Mesenchymal stem cell (in vitro differentiated cells and primary cell): ENCODE data around the gene GOLGA8B. TPM values are rescaled to one million over a fixed set of nuclear protein-coding genes. Genes with fewer than 3 reads are reported as not detected.
A peak's percentile ranks its signal among the peaks of the same experiment; 100 is the strongest.
"Not testable (repeated sequence)": the region's sequence is repeated elsewhere in the genome, so short reads cannot be mapped to it uniquely, and the experiment has no call there.

Source experiments
- DNase-seq: peaks from one replicate; pipeline ENCODE4 v3.0.0-alpha.2; 2013
- H2AFZ ChIP-seq: one replicate; pipeline ENCODE4 v1.6.1; 2013; ENCODE audit warnings: low read depth, mild to moderate bottlenecking, control low read depth, inconsistent platforms, low read length, moderate library complexity
- H2AK5ac ChIP-seq: 2 replicates; pipeline ENCODE4 v1.6.1; 2013; ENCODE audit warnings: low read length, moderate library complexity, mild to moderate bottlenecking, inconsistent platforms; ENCODE audit not compliant: severe bottlenecking
- H2BK120ac ChIP-seq: one replicate; pipeline ENCODE4 v1.6.1; 2013; ENCODE audit warnings: low read depth, mild to moderate bottlenecking, inconsistent platforms, low read length, moderate library complexity
- H2BK12ac ChIP-seq, 2 experiments: one replicate each; pipeline ENCODE4 v1.6.1; 2013; ENCODE audit warnings: inconsistent platforms in 2 of 2, low read length in 2 of 2, mild to moderate bottlenecking in 2 of 2, moderate library complexity in 2 of 2, control low read depth in 1 of 2
- H2BK15ac ChIP-seq: one replicate; pipeline ENCODE4 v1.6.1; 2013; ENCODE audit warnings: mild to moderate bottlenecking, low read depth, inconsistent platforms; ENCODE audit not compliant: poor library complexity, severe bottlenecking
- H2BK5ac ChIP-seq: 2 replicates; pipeline ENCODE4 v1.6.1; 2013; ENCODE audit warnings: low read depth, mild to moderate bottlenecking, low read length, control low read depth, inconsistent platforms; ENCODE audit not compliant: poor library complexity, severe bottlenecking
- H3K14ac ChIP-seq, 2 experiments: one replicate each; pipeline ENCODE4 v1.6.1; 2013; ENCODE audit warnings: inconsistent platforms in 2 of 2, low read length in 2 of 2, control low read depth in 1 of 2, mild to moderate bottlenecking in 1 of 2, moderate library complexity in 1 of 2
- H3K18ac ChIP-seq, 2 experiments: one replicate each; pipeline ENCODE4 v1.6.1; 2013; ENCODE audit warnings: inconsistent platforms in 2 of 2, low read length in 2 of 2, control low read depth in 1 of 2, low read depth in 1 of 2, mild to moderate bottlenecking in 1 of 2
- H3K23ac ChIP-seq, 2 experiments: one replicate each; pipeline ENCODE4 v1.6.1; 2013; ENCODE audit warnings: inconsistent platforms in 2 of 2, low read length in 2 of 2, mild to moderate bottlenecking in 2 of 2, moderate library complexity in 2 of 2, control low read depth in 1 of 2
- H3K27ac ChIP-seq: 2 replicates; pipeline ENCODE4 v1.5.1; 2013; ENCODE audit warnings: mild to moderate bottlenecking, moderate library complexity, low read length, control low read depth, inconsistent platforms; ENCODE audit not compliant: poor library complexity, severe bottlenecking
- H3K27me3 ChIP-seq, 2 experiments: 2 replicates each; pipeline versions ENCODE4 v1.6.1 to v1.7.0; 2013; ENCODE audit warnings: low read length in 2 of 2, mild to moderate bottlenecking in 2 of 2, moderate library complexity in 2 of 2, control low read depth in 1 of 2, inconsistent platforms in 1 of 2; ENCODE audit not compliant: control insufficient read depth in 1 of 2, insufficient read depth in 1 of 2
- H3K36me3 ChIP-seq, 2 experiments: 2 replicates each; pipeline versions ENCODE4 v1.6.1 to v1.7.0; 2013; ENCODE audit warnings: low read length in 2 of 2, control low read depth in 1 of 2, inconsistent platforms in 1 of 2, low read depth in 1 of 2, mild to moderate bottlenecking in 1 of 2; ENCODE audit not compliant: insufficient read depth in 2 of 2, control insufficient read depth in 1 of 2
- H3K4ac ChIP-seq, 2 experiments: one replicate each; pipeline ENCODE4 v1.6.1; 2013; ENCODE audit warnings: inconsistent platforms in 2 of 2, low read length in 2 of 2, mild to moderate bottlenecking in 2 of 2, moderate library complexity in 2 of 2, control low read depth in 1 of 2, low read depth in 1 of 2
- H3K4me1 ChIP-seq: 2 replicates; pipeline ENCODE4 v1.6.1; 2013; ENCODE audit warnings: low read depth, low read length, control low read depth; ENCODE audit not compliant: control insufficient read depth, insufficient read depth
- H3K4me2 ChIP-seq: 2 replicates; pipeline ENCODE4 v1.6.1; 2013; ENCODE audit warnings: low read length, mild to moderate bottlenecking, inconsistent platforms; ENCODE audit not compliant: poor library complexity, severe bottlenecking
- H3K4me3 ChIP-seq, 2 experiments: 2 replicates each; pipeline versions ENCODE4 v1.5.1 to v1.7.0; 2013; ENCODE audit warnings: low read length in 2 of 2, mild to moderate bottlenecking in 2 of 2, control low read depth in 1 of 2, low read depth in 1 of 2; ENCODE audit not compliant: insufficient read depth in 1 of 2
- H3K79me1 ChIP-seq: replicated peaks from 2 replicates; pipeline ENCODE4 v1.6.1; 2013; ENCODE audit warnings: mild to moderate bottlenecking, control low read depth, low read length, inconsistent platforms; ENCODE audit not compliant: poor library complexity, severe bottlenecking
- H3K9ac ChIP-seq: 2 replicates; pipeline ENCODE4 v1.7.0; 2013; ENCODE audit warnings: mild to moderate bottlenecking, low read length, moderate library complexity
- H3K9me3 ChIP-seq: 2 replicates; pipeline ENCODE4 v1.7.0; 2013; ENCODE audit warnings: mild to moderate bottlenecking, low read length; ENCODE audit not compliant: control insufficient read depth
- H4K8ac ChIP-seq: one replicate; pipeline ENCODE4 v1.6.1; 2013; ENCODE audit warnings: inconsistent platforms, mild to moderate bottlenecking, low read length, moderate library complexity
- H4K91ac ChIP-seq: one replicate; pipeline ENCODE4 v1.6.1; 2013; ENCODE audit warnings: mild to moderate bottlenecking, low read length, inconsistent platforms
- WGBS: methylation state at CpG from one replicate; pipeline ENCODE4 v1.1.7; 2013; ENCODE audit warnings: mixed read lengths; 5-methylcytosine and 5-hydroxymethylcytosine counted together
- polyA plus RNA-seq, 2 experiments: library from polyadenylated mRNA; stranded (reverse); fragments of 200-250 nt; gene quantifications; one replicate each; pipeline ENCODE4 v1.2.3, GENCODE V29; 2013

Gene GOLGA8B, protein sequence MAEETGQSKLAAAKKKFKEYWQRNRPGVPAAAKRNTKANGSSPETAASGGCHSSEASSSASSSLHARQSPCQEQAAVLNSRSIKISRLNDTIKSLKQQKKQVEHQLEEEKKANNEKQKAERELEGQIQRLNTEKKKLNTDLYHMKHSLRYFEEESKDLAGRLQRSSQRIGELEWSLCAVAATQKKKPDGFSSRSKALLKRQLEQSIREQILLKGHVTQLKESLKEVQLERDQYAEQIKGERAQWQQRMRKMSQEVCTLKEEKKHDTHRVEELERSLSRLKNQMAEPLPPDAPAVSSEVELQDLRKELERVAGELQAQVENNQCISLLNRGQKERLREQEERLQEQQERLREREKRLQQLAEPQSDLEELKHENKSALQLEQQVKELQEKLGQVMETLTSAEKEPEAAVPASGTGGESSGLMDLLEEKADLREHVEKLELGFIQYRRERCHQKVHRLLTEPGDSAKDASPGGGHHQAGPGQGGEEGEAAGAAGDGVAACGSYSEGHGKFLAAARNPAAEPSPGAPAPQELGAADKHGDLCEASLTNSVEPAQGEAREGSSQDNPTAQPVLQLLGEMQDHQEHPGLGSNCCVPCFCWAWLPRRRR
- polyA plus RNA-seq (2013, experiment 1 of 2): 11.8 TPM
- 10.6 TPM for polyA plus RNA-seq (2013, experiment 2 of 2)

DNA sequence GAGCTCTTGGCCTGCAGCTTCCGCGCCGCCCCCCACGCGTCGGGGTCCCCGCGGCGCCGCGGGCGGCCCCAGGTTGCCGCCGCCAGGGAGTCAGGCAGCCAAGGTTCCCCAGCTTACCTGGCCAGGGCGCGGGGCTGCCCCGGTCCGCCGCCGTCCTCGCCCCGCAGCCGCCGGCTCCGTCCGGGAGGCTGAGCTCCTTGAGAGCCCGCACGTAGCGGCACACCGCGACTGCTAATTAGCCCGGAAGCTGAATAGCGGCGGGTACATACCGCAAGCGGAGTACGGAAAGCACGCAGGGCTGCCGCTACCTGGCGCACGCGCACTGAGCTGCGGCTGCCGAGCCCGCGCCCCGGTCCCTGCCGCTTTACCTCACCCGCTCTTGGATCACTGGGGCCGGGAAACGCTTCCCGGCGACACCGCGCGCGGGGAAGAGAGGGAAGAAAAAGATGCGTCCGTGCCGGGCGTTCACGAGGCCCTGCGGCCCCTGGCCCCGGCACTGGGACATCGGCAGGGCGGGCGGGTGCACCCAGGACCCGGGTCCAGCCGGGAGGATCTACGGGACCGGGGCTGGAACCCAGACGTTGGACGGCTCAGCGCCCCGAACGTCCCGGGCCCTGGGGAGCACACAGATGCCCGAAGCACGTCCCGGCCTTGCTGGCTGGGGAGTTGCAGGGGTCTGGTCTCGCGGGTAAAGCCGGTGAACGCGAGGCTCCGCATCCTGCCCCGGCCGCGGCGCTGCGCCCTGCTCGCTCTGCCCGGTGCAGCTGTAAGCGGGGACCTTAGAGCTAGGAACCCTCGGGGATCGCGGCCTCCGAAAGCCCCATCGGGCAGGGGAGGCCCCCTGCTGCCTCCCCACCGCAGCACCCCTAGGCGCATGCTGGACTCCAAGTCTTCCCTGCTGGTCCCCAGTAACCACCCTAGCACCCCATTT is at the start of gene GOLGA8B:
Gene GOLGA8B, minus strand, starts transcription at position 253 of the 931 bp plus-strand sequence. CDS start 47,739 bp downstream, outside the sequence.
- Histone ChIP-seq H2BK15ac (no peak within 1 kb of the TSS), H3K4me1 (peaks cover 16% of the 10 kb centered on the region), H4K91ac (no peak within 1 kb of the TSS), H3K4me2 (peak within 1 kb of the TSS; percentile 89), H4K8ac (peak within 1 kb of the TSS; percentile 84), H3K27ac (no peak within 1 kb of the TSS), H3K27me3 (peaks cover 0 to 6% of the 10 kb centered on the region in 2 experiments), H3K14ac (peak within 1 kb of the TSS in 1 of 2 experiments; percentile 11), H3K9ac (peak within 1 kb of the TSS; percentile 83), H3K4me3 (peak within 1 kb of the TSS; percentile 83 to 90), H3K23ac (peak within 1 kb of the TSS in 1 of 2 experiments; percentile 42), H3K79me1 (peaks cover 22% of the 10 kb centered on the region), H3K9me3 (no peaks in the 10 kb centered on the region), H3K4ac (peak within 1 kb of the TSS; percentile 26 to 27), H2AK5ac (no peak within 1 kb of the TSS), H2BK12ac (no peak within 1 kb of the TSS), H3K36me3 (no peaks in the 10 kb centered on the region), H2BK5ac (no peak within 1 kb of the TSS), H2AFZ (peak within 1 kb of the TSS; percentile 66), H2BK120ac (no peak within 1 kb of the TSS), H3K18ac (peak within 1 kb of the TSS in 1 of 2 experiments; percentile 42)
- peak; percentile 52 for DNase-seq
- WGBS: 3% methylated on average over 88 of the region's 101 CpGs

DNA sequence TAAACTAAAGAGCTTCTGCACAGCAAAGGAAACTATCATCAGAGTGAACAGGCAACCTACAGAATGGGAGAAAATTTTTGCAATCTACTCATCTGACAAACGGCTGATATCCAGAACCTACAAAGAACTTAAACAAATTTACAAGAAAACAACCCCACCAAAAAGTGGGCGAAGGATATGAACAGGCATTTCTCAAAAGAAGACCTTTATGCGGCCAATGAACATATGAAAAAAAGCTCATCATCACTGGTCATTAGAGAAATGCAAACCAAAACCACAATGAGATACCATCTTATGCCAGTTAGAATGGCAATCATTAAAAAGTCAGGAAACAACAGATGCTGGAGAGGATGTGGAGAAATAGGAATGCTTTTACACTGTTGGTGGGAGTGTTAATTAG is 49.7 kb upstream of the GOLGA8B start:
- not testable (repeated sequence) for H3K79me1 ChIP-seq, H2AFZ ChIP-seq, H2BK120ac ChIP-seq, H3K4me1 ChIP-seq, H2BK5ac ChIP-seq, H2AK5ac ChIP-seq, DNase-seq, H3K27me3 ChIP-seq, H3K23ac ChIP-seq, H3K36me3 ChIP-seq, H3K4me2 ChIP-seq, H4K8ac ChIP-seq, H4K91ac ChIP-seq, H2BK15ac ChIP-seq, H3K9me3 ChIP-seq, H3K27ac ChIP-seq, H2BK12ac ChIP-seq, H3K18ac ChIP-seq, H3K4ac ChIP-seq, H3K4me3 ChIP-seq, H3K9ac ChIP-seq, H3K14ac ChIP-seq
- WGBS: 64% methylated on average over 2 of the region's 3 CpGs

DNA sequence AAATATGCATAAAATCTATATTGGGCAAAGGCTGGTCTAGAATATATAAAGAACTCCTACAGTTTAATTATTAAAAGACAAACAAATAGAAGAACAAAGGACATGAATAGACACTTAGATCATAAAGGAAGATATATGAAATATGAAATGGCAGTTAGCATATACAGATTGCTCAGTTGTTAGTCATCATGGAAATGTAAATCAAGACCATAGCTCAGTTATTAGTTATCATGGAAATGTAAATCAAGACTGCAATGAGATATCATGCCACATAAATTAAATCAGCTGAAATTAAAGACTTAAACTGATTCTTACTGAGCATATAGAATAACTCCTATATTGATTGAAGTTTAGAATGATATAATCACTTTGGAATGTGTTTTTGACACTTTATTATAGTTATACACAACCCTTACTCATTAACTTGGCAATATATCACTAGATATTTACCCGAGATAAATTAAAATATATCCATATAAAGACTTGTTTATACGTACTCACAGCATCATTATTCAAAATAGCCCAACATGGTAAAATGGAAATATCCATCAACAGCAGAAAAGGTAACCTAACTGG is 45.2 kb upstream of the GOLGA8B start:
- Histone ChIP-seq H2BK120ac (no peak overlapping the region), H3K4me1 (no peaks in the 10 kb centered on the region), H3K9ac (no peak overlapping the region), H3K4me2 (no peak overlapping the region), H3K9me3 (peaks cover 7% of the 10 kb centered on the region), H3K36me3 (no peaks in the 10 kb centered on the region), H4K8ac (no peak overlapping the region), H3K18ac (no peak overlapping the region), H3K4me3 (no peak overlapping the region), H2BK15ac (no peak overlapping the region), H4K91ac (no peak overlapping the region), H2BK5ac (no peak overlapping the region), H3K14ac (no peak overlapping the region), H3K79me1 (no peaks in the 10 kb centered on the region), H2AK5ac (no peak overlapping the region), H2AFZ (no peak overlapping the region), H2BK12ac (no peak overlapping the region), H3K4ac (no peak overlapping the region), H3K23ac (no peak overlapping the region), H3K27ac (no peak overlapping the region), H3K27me3 (no peaks in the 10 kb centered on the region)
- WGBS: 61% methylated on average over 2 of the region's 2 CpGs
- DNase-seq: no peak
